K562 (cell line): Measurements from ENCODE around the gene ADARB2. TPM values are rescaled to one million over a fixed set of nuclear protein-coding genes. Genes with fewer than 3 reads are reported as not detected.

Source experiments
- ATAC-seq: fragments of 200-7000 bp; cut with Tn5 transposase; 3 replicates; pipeline ENCODE4 v1.9.1; 2020; ENCODE audit warnings: moderate library complexity
- BruUV-seq: library from RNA; stranded (reverse); fragments of 400-500 nt; replicated peaks from 2 replicates; lab custom pipeline; 2021; lab: Mats Ljungman, UMichigan
- CTCF ChIA-PET: fragments of 300-600 bp; formaldehyde crosslinking; extraction: SDS; loops from one replicate; lab custom pipeline; 2021; ENCODE audit warnings: low intra/inter-chr PET ratio; lab: Yijun Ruan, JAX
- POLR2A ChIA-PET: fragments of 300-600, 350-650 bp; sonication (Branson Sonifier 250); formaldehyde crosslinking; extraction: SDS; loops from one replicate; lab custom pipeline; 2021; ENCODE audit warnings: antibody characterized with exemption, inconsistent platforms; lab: Yijun Ruan, JAX
- DNase-seq, 4 experiments: peaks; one replicate each; pipeline versions ENCODE4 v3.0.0 to v3.0.0-alpha.2; 2011 to 2018; ENCODE audit warnings: low spot score in 3 of 4, mixed read lengths in 3 of 4; ENCODE audit errors: extremely low read depth in 1 of 4
- FAIRE-seq: peaks from 2 replicates; lab custom pipeline; 2011; peaks lifted over from hg19 to GRCh38; lab: Jason Lieb, UNC
- H2AFZ ChIP-seq: 2 replicates; pipeline ENCODE4 v1.6.0; 2011; ENCODE audit warnings: low read depth, low read length, control low read depth, inconsistent platforms
- H3K27ac ChIP-seq: fragments of 200-600 bp; 3 replicates; pipeline ENCODE4 v1.8.0; 2011; ENCODE audit warnings: low read depth, mild to moderate bottlenecking, control low read depth, inconsistent platforms, low read length, moderate library complexity, mixed read lengths; ENCODE audit errors: extremely low read depth
- H3K27me3 ChIP-seq, 2 experiments: fragments of 300-600 bp in 1 of 2; 2 replicates in 1 of 2; 3 replicates in 1 of 2; pipeline versions ENCODE4 v1.6.0 to v1.8.0; 2011; ENCODE audit warnings: inconsistent platforms in 2 of 2, low read length in 2 of 2, mild to moderate bottlenecking in 1 of 2, mixed read lengths in 1 of 2, moderate library complexity in 1 of 2; ENCODE audit not compliant: control insufficient read depth in 2 of 2, insufficient read depth in 2 of 2
- H3K36me3 ChIP-seq: fragments of 300-600 bp; 3 replicates; pipeline ENCODE4 v1.8.0; 2011; ENCODE audit warnings: mild to moderate bottlenecking, low read length, inconsistent platforms; ENCODE audit not compliant: control insufficient read depth, insufficient read depth
- H3K4me1 ChIP-seq, 2 experiments: fragments of 200-600 bp in 1 of 2; replicated peaks in 1 of 2; 2 replicates in 1 of 2; 3 replicates in 1 of 2; pipeline versions ENCODE4 v1.5.1 to v1.8.0; 2011; ENCODE audit warnings: inconsistent platforms in 2 of 2, low read length in 2 of 2, mild to moderate bottlenecking in 1 of 2, mixed read lengths in 1 of 2, moderate library complexity in 1 of 2; ENCODE audit not compliant: control insufficient read depth in 2 of 2, insufficient read depth in 2 of 2
- H3K4me2 ChIP-seq: 2 replicates; pipeline ENCODE4 v1.6.1; 2011; ENCODE audit warnings: low read length, control low read depth, inconsistent platforms, mixed read lengths; ENCODE audit not compliant: insufficient read depth
- H3K4me3 ChIP-seq: fragments of 200-600 bp; sonication (generic), shearing (Covaris generic); 2 replicates; pipeline ENCODE4 v1.5.1; 2016; ENCODE audit warnings: control low read depth, inconsistent platforms
- H3K79me2 ChIP-seq: fragments of 200-600 bp; 3 replicates; pipeline ENCODE4 v1.8.0; 2011; ENCODE audit warnings: low read length, inconsistent platforms; ENCODE audit not compliant: control insufficient read depth, insufficient read depth
- H3K9ac ChIP-seq, 2 experiments: 2 replicates each; pipeline versions ENCODE4 v1.6.0 to v1.6.1; 2011; ENCODE audit warnings: low read depth in 2 of 2, low read length in 2 of 2, control low read depth in 1 of 2, inconsistent platforms in 1 of 2, mild to moderate bottlenecking in 1 of 2, mixed read lengths in 1 of 2; ENCODE audit not compliant: insufficient read depth in 1 of 2
- H3K9me1 ChIP-seq: one replicate; pipeline ENCODE4 v1.6.0; 2011; ENCODE audit warnings: inconsistent platforms, mild to moderate bottlenecking, low read length, moderate library complexity; ENCODE audit not compliant: control insufficient read depth, insufficient read depth
- H3K9me3 ChIP-seq: replicated peaks from 2 replicates; pipeline ENCODE4 v1.5.1; 2011; ENCODE audit warnings: low read depth, low read length, inconsistent platforms; ENCODE audit not compliant: control insufficient read depth, insufficient read depth
- H4K20me1 ChIP-seq: replicated peaks from 2 replicates; pipeline ENCODE4 v1.6.1; 2011; ENCODE audit warnings: low read length, inconsistent platforms, mixed read lengths; ENCODE audit not compliant: control insufficient read depth, insufficient read depth
- ARID2 ChIP-seq: fragments of 450-650 bp; IDR thresholded peaks from 2 replicates; pipeline ENCODE4 v1.6.1; 2017; ENCODE audit warnings: antibody characterized with exemption, mild to moderate bottlenecking
- ARNT ChIP-seq, 2 experiments: fragments of 450-650 bp; IDR thresholded peaks; 2 replicates each; pipeline ENCODE4 v1.6.1; 2016; ENCODE audit warnings: mild to moderate bottlenecking in 1 of 2
- BRF2 ChIP-seq: IDR thresholded peaks from 3 replicates; pipeline ENCODE4 v1.6.1; 2011; ENCODE audit warnings: borderline replicate concordance, mild to moderate bottlenecking; ENCODE audit not compliant: insufficient read length, insufficient read depth
- CHD1 ChIP-seq: fragments of 200-600 bp; sonication (generic); IDR thresholded peaks from one replicate; pipeline ENCODE4 v1.6.1; 2012; ENCODE audit warnings: mild to moderate bottlenecking, moderate library complexity, low read length, inconsistent platforms
- KLF6 ChIP-seq: fragments of 250-450 bp; sonication (Bioruptor Pico); IDR thresholded peaks from 2 replicates; pipeline ENCODE4 v1.4.0; 2020; ENCODE audit warnings: mild to moderate bottlenecking, moderate library complexity, borderline replicate concordance
- MEF2A ChIP-seq: IDR thresholded peaks from 2 replicates; pipeline ENCODE4 v1.6.1; 2011; ENCODE audit warnings: low read depth, mild to moderate bottlenecking, low read length, moderate library complexity; ENCODE audit not compliant: control insufficient read depth
- NCOA2 ChIP-seq, 2 experiments: fragments of 450-650 bp; IDR thresholded peaks; 2 replicates each; pipeline ENCODE4 v1.6.1; 2018; ENCODE audit warnings: mild to moderate bottlenecking in 2 of 2, moderate library complexity in 1 of 2; ENCODE audit not compliant: partially characterized antibody in 2 of 2
- PRPF4 ChIP-seq: fragments of 200-400 bp; formaldehyde crosslinking; IDR thresholded peaks from one replicate; pipeline ENCODE4 v1.6.1; 2017; ENCODE audit warnings: low read length, low read depth, mild to moderate bottlenecking; ENCODE audit not compliant: insufficient read depth, poor library complexity, severe bottlenecking
- SNIP1 ChIP-seq: fragments of 450-650 bp; IDR thresholded peaks from 2 replicates; pipeline ENCODE4 v1.7.1; 2017; ENCODE audit warnings: low read depth, mild to moderate bottlenecking
- SRSF1 ChIP-seq: fragments of 200-400 bp; formaldehyde crosslinking; IDR thresholded peaks from 2 replicates; pipeline ENCODE4 v1.6.1; 2017; ENCODE audit warnings: mild to moderate bottlenecking, low read depth, low read length, moderate library complexity
- STAT5A ChIP-seq: IDR thresholded peaks from 2 replicates; pipeline ENCODE4 v1.6.1; 2012; ENCODE audit warnings: low read length, inconsistent platforms, borderline replicate concordance
- TRIM24 ChIP-seq, 2 experiments: fragments of 450-650 bp; IDR thresholded peaks; 2 replicates each; pipeline ENCODE4 v1.6.1; 2016
- TSC22D4 ChIP-seq: fragments of 450-650 bp; IDR thresholded peaks from 2 replicates; pipeline ENCODE4 v1.6.1; 2016; ENCODE audit warnings: missing genetic modification characterization, missing biosample characterization, control low read depth
- XRCC4 ChIP-seq: IDR thresholded peaks from one replicate; pipeline ENCODE4 v1.6.1; 2011; ENCODE audit not compliant: insufficient read depth, insufficient read length; ENCODE audit errors: extremely low read depth
- ZKSCAN1 ChIP-seq: fragments of 150-350 bp; IDR thresholded peaks from 2 replicates; pipeline ENCODE4 v1.6.1; 2016; ENCODE audit warnings: low read depth, low read length
- ZNF263 ChIP-seq: sonication (generic); formaldehyde crosslinking; IDR thresholded peaks from 2 replicates; pipeline ENCODE4 v1.8.0; 2022; ENCODE audit warnings: mild to moderate bottlenecking, missing genetic modification reagents, borderline replicate concordance
- ZNF274 ChIP-seq: IDR thresholded peaks from 2 replicates; pipeline ENCODE4 v1.6.1; 2011; ENCODE audit warnings: low read depth, mild to moderate bottlenecking, low read length, moderate library complexity, borderline replicate concordance
- ZNF507 ChIP-seq: conservative IDR thresholded peaks from 2 replicates; pipeline ENCODE4 v1.6.1; 2017; ENCODE audit warnings: missing genetic modification characterization, missing compliant biosample characterization
- ZNF717 ChIP-seq: fragments of 250-450 bp; sonication (Bioruptor Pico); IDR thresholded peaks from 2 replicates; pipeline ENCODE4 v1.5.0; 2021
- WGBS: fragments of 100-300 bp; shearing (Covaris generic); methylation state at CpG from one replicate; pipeline ENCODE4 v1.1.6; 2016; ENCODE audit warnings: low coverage, mixed read lengths; ENCODE audit not compliant: insufficient coverage; ENCODE audit errors: missing lambda C conversion rate; 5-methylcytosine and 5-hydroxymethylcytosine counted together
- in situ Hi-C: fragments of 300-500 bp; cut with MboI; formaldehyde crosslinking; loops from 4 replicates; pipeline ENCODE4 v1.15.0; 2018; ENCODE audit warnings: inconsistent platforms, mixed read lengths
- intact Hi-C: fragments of 100-400 bp; cut with micrococcal nuclease; formaldehyde crosslinking; loops from 2 replicates; pipeline ENCODE4 v1.14.2; 2022
- polyA plus RNA-seq, 8 experiments: library from polyadenylated mRNA; depleted of rRNA in 4 of 8; stranded (reverse) in 5 of 8; unstranded in 3 of 8; fragments of >200 nt; fragmentation: Nextera tagmentation in 2 of 8; fragmentation: Illumina TruSeq in 1 of 8; extraction: Ambion mirVana in 2 of 8; extraction: Trizol in 1 of 8; gene quantifications; 2 replicates each; pipeline versions ENCODE4 v1.2.1 to v1.2.3, GENCODE V29; 2011 to 2014; ENCODE audit warnings: inconsistent platforms in 1 of 8, missing spikeins in 1 of 8
- total RNA-seq, 7 experiments: library from RNA; depleted of rRNA in 6 of 7; stranded (reverse); fragments of >200 nt in 6 of 7; fragmentation: Illumina TruSeq in 2 of 7; extraction: Trizol in 2 of 7; gene quantifications; 2 replicates each; pipeline versions ENCODE4 v1.2.1 to v1.2.3, GENCODE V29; 2011 to 2021; ENCODE audit warnings: low replicate concordance in 1 of 7

Gene ADARB2
- total and polyA plus RNA-seq, 9 of the 15 experiments (the other 6 are each of a cell fraction or from before 2014, with no cell fraction given), result not detected

DNA sequence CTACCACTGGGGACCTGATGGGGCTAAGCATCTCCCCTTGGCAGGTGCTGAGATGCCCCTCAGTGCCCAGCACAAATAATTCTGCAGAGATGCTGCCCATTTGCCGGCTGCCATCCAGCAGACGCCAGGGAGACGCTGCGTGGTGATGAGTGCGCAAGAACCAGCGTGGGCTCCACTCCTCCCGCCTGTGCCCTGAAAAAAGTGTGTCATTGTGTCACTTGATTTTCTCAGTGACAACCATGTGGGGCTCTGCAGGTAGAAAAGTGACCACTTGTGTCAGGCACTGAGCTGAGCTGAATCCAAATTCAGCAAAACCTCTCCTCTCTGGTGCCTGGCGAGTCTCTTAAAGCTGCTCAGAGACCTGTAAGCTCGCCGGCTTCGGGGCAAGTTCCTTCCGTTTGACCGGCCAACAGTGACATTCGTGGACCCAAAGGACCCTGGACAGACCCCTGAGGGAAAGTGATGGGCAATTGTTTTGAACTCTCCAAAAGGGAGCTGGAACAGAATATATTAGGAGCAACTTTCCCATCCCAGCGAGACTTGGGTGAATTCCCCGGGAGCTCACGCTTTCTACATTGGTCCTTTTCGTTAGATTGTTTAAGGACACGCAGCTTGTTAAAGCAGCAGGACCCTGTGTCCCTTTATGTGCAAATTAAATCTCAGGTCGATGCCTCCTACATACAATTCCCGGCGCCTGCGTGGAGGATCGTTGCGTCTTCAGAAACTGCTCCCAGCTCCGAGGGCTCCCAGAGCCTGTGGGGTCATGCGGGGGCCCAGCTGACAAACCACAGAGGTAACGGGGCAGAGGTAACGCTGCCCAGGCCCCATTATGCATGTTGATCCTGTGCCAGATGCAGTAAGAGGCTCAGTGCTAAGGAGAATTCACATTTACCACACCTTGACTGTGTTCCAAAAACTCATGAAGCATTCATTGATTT, 332.7 kb downstream of the ADARB2 start:
- no peaks in the 10 kb centered on the region for H3K9me3 ChIP-seq
- no peak overlapping the region for H3K9ac ChIP-seq
- H3K79me2 ChIP-seq, result no peaks in the 10 kb centered on the region
- no peak overlapping the region for H3K4me3 ChIP-seq
- intact Hi-C loops, result no loop called here
- ATAC-seq, result no peak
- FAIRE-seq, result no peak
- WGBS, result 1% methylated on average over 25 of the region's 29 CpGs
- H3K4me2 ChIP-seq, result no peak overlapping the region
- H3K36me3 ChIP-seq, result no peaks in the 10 kb centered on the region
- in situ Hi-C loops, result no loop called here
- no TSS peak for BruUV-seq
- no peak overlapping the region for H2AFZ ChIP-seq
- ChIA-PET POLR2A (interaction anchor here (1.5 kb wide), 1 partner anchor 15 kb away, joined by 5 read pairs; no protein-coding TSS in a partner anchor), CTCF (interaction anchor here (0.6 kb wide), 1 partner anchor 43 kb away, joined by 6 read pairs; no protein-coding TSS in a partner anchor)
- 0 out of 2 replicates have a peak, but pooled peaks cover 4% of the 10 kb centered on the region for H4K20me1 ChIP-seq
- H3K4me1 ChIP-seq, result peaks cover 0 to 9% of the 10 kb centered on the region in 2 experiments; a peak in 2 of 5 replicates
- peaks cover 25 to 77% of the 10 kb centered on the region in 2 experiments for H3K27me3 ChIP-seq
- no peak for DNase-seq
- H3K9me1 ChIP-seq, result no peaks in the 10 kb centered on the region
- H3K27ac ChIP-seq, result no peak overlapping the region
- TF ChIP-seq TRIM24 (IDR thresholded peaks at IDR 0.05), result no peak
- no peak for TF ChIP-seq CHD1
- no peak for TF ChIP-seq STAT5A
- no peak for TF ChIP-seq ARID2
- TF ChIP-seq ZNF263 (CRISPR knock-in tag), result no peak
- TF ChIP-seq ZKSCAN1, result no peak
- TF ChIP-seq MEF2A, result no peak
- TF ChIP-seq SNIP1, result no peak
- TF ChIP-seq TSC22D4 (tag), result no peak
- no peak for TF ChIP-seq ZNF717
- TF ChIP-seq NCOA2 (IDR thresholded peaks at IDR 0.05; ENCODE audit: partially characterized antibody in 2 of 2), result no peak
- TF ChIP-seq SRSF1, result no peak
- no peak for TF ChIP-seq BRF2
- no peak for TF ChIP-seq PRPF4
- TF ChIP-seq XRCC4, result no peak
- no peak for TF ChIP-seq ZNF274
- TF ChIP-seq ZNF507 (tag), result no peak
- TF ChIP-seq KLF6 (CRISPR knock-in tag), result no peak
- no peak for TF ChIP-seq ARNT (IDR thresholded peaks at IDR 0.05)
